Cortex of kidney (tissue), 1 donor: ENCODE measurements around the gene SLC3A2.

Experiments used
- DNase-seq: peaks from one replicate; lab custom pipeline; 2025; lab: John Stamatoyannopoulos, UW

SLC3A2 gene

GRCh38 chr11:62880231-62880802 is 379 bp upstream of the SLC3A2 start:
- DNase-seq, result no peak

DNA sequence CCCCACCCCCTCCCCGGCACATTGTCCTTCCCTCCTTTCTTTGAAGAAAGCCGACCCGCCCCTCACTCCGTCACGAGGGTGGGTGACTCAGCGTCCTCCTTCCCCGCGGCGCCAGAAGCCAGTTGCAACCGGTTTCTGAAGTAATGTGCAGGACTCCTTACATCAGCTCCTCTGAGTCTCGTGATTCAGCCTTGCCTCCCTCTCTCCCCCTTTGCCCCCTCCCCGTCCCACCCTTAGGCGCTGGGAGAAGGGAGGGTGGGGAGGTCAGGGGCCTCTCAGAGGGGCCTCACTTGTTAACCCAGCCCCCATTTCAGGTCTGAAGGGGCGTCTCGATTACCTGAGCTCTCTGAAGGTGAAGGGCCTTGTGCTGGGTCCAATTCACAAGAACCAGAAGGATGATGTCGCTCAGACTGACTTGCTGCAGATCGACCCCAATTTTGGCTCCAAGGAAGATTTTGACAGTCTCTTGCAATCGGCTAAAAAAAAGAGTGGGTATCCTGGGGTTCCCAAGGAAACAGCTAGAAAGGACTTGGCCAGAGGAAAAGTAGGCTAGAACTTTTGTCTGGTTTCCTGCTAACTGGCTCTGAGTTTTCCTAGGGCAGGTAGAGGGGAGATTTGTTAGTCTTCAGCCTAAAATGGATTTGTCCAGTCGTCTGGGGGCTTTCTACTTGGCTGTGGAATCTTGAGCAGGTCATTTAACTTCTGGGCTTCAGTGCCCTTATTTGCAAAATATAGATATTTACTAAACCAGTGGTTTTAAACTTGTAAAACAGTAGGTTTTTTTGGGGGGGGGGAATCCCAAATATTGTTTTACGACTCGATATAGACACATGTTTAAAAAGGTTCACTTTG is 1.1 kb downstream of the SLC3A2 start:
- DNase-seq, result no peak

GRCh38 chr11:62882431-62882749 is 1.7 kb downstream of the SLC3A2 start:
- no peak for DNase-seq

DNA sequence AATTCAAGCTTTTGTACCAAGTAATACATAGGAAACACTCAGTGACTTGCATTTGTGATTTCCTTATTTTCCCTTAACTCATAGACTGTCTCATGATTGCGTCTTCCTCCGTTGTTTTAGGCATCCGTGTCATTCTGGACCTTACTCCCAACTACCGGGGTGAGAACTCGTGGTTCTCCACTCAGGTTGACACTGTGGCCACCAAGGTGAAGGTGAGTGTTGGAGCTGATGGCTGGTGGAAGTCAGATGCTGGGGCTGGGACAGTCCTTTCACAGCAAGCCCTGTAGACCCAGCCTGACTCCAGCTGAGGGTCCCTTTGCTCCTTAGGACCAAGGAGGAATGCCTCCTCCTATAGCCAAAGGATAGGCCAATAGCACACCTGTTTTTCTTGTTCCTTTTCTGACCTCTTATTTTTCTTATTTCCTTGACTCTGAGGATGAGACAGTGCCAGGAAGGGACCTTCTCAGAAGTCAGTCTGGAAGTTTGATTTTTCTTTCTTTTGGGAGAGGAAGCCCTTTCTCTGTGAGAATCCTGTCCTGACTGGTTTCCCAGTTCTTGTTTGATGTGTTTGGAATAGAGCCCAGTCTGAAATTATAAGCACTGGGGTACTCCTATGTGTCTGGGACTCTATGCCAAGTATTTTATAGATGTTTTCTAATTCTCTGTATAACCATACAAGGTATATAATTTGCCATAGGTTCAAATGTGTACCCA is 2.2 kb downstream of the SLC3A2 start:
- no peak for DNase-seq

GRCh38 chr11:62883673-62884072 is 3.0 kb downstream of the SLC3A2 start:
- DNase-seq, result no peak

DNA sequence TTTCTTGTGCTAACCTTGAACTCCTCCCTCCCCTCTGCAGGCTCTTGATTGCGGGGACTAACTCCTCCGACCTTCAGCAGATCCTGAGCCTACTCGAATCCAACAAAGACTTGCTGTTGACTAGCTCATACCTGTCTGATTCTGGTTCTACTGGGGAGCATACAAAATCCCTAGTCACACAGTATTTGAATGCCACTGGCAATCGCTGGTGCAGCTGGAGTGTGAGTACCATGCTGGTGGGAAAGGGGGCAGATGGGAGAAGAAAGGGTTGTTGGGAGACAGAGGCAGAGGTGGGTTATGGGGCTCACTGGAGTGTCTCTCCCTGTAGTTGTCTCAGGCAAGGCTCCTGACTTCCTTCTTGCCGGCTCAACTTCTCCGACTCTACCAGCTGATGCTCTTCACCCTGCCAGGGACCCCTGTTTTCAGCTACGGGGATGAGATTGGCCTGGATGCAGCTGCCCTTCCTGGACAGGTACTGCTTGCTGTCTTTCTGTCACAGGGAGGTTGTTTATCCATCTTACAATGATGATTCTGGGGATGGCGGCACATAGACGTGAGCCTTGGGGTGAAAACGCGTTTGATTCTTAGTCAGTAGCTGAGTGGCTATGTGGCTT is 4.5 kb downstream of the SLC3A2 start:
- DNase-seq, result no peak

GRCh38 chr11:62888406-62888805 is 7.7 kb downstream of the SLC3A2 start:
- DNase-seq, result no peak

- no peak for DNase-seq
These were observed 8.4 kb downstream of the SLC3A2 start for GRCh38 chr11:62889126-62889483.

- no peak for DNase-seq
These were observed 9.1 kb downstream of the SLC3A2 start for GRCh38 chr11:62889484-62890437.

DNA sequence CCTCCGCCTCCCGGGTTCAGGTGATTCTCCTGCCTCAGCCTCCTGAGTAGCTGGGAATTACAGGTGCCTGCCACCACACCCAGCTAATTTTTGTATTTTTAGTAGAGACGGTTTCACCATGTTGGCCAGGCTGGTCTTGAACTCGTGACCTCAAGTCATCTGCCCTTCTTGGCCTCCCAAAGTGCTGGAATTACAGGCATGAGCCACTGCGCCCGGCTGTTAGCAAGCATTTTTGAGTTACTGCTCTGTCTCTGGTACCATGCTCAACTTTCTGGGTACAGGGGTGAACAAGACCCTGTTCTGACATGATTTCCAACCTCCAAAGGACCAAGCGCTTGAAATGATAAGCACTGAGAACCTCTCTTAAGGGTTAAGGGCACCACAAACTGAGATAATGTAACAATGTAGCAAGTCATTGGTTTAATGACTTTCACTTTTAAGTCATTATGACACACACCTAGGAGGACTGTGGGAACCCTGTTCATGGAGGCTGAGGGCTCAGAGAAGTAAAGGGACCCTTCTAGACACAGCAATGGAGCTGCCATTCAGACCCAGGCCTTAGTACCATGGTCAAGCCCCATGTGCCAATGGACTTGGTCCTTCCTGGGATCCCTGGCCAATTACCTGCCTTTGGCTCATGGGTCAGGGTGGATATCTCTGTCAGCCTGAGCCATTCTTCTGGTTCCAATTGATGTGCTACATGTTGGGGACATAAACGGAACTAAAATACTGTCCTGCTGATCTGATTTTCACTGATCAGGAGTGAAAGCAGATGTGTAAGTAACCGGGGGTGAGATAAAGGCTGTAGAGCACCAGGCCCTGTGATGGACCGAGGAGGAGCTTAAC is 11.6 kb downstream of the SLC3A2 start:
- DNase-seq, result no peak

DNA sequence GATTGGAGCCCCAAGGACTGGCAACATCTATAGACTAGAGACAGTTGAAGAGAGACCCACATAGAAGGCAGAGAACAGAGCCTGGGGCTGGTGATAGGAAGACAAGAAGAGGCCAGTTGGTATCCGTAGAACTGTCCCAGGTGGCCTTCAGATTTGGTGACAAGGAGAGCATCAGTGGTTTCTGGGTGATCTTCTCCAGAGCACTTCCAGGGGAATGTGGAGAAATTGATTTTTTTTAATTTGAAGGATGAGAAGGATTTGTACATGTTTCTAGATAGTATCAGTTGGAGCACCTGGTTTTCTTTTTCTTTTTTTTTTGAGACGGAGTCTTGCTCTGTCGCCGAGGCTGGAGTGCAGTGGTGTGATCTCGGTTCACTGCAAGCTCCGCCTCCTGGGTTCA is 14.8 kb downstream of the SLC3A2 start:
- no peak for DNase-seq

- DNase-seq, result no peak
These were observed 15.4 kb downstream of the SLC3A2 start for GRCh38 chr11:62896049-62896448.

- DNase-seq, result no peak
These were observed 16.6 kb downstream of the SLC3A2 start for GRCh38 chr11:62897311-62897710.

DNA sequence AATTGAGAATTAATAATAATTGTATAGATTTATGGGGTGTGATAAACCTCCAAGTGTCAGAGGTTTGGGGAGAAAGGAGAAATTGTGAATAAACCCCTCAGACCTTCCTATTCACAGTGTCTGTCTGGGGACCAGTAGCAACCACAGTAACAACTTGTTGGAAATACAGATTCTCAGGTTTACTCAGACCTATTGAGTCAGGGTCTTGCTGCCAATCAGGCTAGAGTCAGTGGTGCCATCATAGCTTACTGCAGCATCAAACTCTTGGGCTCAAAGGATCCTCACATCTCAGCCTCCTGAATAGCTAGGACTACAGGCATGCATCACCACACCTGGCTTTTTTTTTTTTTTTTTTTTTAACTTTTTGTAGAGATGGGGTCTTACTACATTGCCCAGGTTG is 17.3 kb downstream of the SLC3A2 start:
- DNase-seq, result no peak

DNA sequence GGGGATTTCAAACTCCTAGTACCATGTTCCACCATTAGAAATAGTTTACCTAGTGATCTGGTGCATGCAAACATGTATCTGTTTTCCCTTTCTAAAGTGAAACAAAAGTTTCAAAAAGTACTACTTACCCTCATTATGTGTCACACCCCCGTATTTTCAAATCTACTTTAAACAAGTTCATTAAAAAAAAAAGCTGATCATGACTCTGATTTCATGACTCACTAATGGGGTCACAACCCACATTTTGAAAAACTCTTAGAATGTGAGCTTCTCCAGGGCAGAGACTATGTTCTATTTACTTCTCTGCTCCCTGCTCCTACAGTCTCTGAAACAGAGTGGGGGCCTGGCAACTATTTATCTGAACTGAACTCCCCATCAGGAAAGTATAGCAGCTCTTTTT is 22.2 kb downstream of the SLC3A2 start:
- DNase-seq, result no peak

GRCh38 chr11:62905296-62905695 is 24.6 kb downstream of the SLC3A2 start:
- no peak for DNase-seq

- no peak for DNase-seq
These were observed 25.3 kb downstream of the SLC3A2 start for GRCh38 chr11:62905927-62906531.

DNA sequence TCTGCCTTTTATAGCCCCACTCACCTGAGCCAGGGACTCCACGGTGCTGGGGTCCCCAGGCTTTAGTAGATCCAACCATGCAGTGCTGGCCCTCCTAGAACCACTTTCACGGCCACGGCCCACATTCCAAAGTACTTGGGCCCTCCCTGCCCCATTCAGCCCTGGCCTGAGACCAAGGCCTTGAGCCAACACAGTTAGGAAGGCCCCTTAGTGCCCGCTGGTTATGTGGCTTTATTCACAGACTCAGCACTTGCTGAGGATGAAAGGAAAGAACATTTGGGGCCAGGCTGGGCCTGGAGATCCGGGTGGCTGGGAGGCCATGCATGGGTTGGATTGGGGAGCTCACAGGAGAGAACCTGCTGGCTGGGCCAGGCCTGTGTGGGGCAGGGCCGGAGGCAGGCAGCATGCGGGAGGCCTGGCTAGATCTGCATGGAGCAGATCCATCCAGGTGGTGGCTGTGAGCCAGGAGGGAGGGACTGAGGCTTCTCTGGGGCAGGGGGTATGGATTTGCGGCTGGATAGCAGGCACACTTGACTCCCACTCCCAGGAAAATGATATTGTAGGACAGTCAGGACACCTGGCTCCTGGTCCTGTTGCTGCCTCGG is 27.9 kb downstream of the SLC3A2 start:
- DNase-seq, result no peak

- DNase-seq, result no peak
These were observed 28.6 kb downstream of the SLC3A2 start for GRCh38 chr11:62909107-62909894.
